H1 (cell line): ENCODE data around the gene SCART1. TPM values are rescaled to one million over a fixed set of nuclear protein-coding genes. Genes with fewer than 3 reads are reported as not detected.

ENCODE experiments used
- CTCF ChIA-PET: fragments of 300-600 bp; sonication (Branson Sonifier 250); formaldehyde crosslinking; loops from one replicate; lab custom pipeline; 2021; ENCODE audit not compliant: partially characterized antibody; lab: Charles Lee
- POLR2A ChIA-PET: fragments of 300-600 bp; sonication (Branson Sonifier 250); formaldehyde crosslinking; loops from one replicate; lab custom pipeline; 2021; ENCODE audit warnings: inconsistent platforms; ENCODE audit not compliant: partially characterized antibody; lab: Charles Lee
- DNase-seq, 2 experiments: peaks; one replicate each; pipeline versions ENCODE4 v3.0.0 to v3.0.0-alpha.2; 2010 to 2022; ENCODE audit warnings: low spot score in 2 of 2, low read depth in 1 of 2, mixed read lengths in 1 of 2
- FAIRE-seq: peaks from 2 replicates; lab custom pipeline; 2011; peaks lifted over from hg19 to GRCh38; lab: Jason Lieb, UNC
- H2AFZ ChIP-seq: 2 replicates; pipeline ENCODE4 v1.8.1; 2012; ENCODE audit warnings: low read length, inconsistent platforms
- H2AK5ac ChIP-seq: 2 replicates; pipeline ENCODE4 v1.6.1; 2013; ENCODE audit warnings: low read depth, low read length
- H2BK120ac ChIP-seq: replicated peaks from 2 replicates; pipeline ENCODE3; 2013; ENCODE audit warnings: low read depth, low read length, inconsistent platforms
- H2BK12ac ChIP-seq: 2 replicates; pipeline ENCODE4 v1.6.1; 2013; ENCODE audit warnings: low read depth, low read length
- H2BK15ac ChIP-seq: 2 replicates; pipeline ENCODE4 v1.6.1; 2013; ENCODE audit warnings: low read length
- H2BK20ac ChIP-seq: 2 replicates; pipeline ENCODE4 v1.6.1; 2013; ENCODE audit warnings: low read length
- H2BK5ac ChIP-seq: 2 replicates; pipeline ENCODE4 v1.6.1; 2013; ENCODE audit warnings: low read depth, low read length
- H3K14ac ChIP-seq: 2 replicates; pipeline ENCODE4 v1.6.1; 2013; ENCODE audit warnings: inconsistent platforms; ENCODE audit not compliant: insufficient read length
- H3K18ac ChIP-seq: 2 replicates; pipeline ENCODE4 v1.6.1; 2013; ENCODE audit warnings: low read length; ENCODE audit errors: extremely low read depth
- H3K23ac ChIP-seq: 2 replicates; pipeline ENCODE4 v1.6.1; 2013; ENCODE audit warnings: inconsistent platforms; ENCODE audit not compliant: insufficient read length
- H3K23me2 ChIP-seq: 2 replicates; pipeline ENCODE4 v1.6.1; 2013; ENCODE audit warnings: low read depth, low read length
- H3K27ac ChIP-seq: 2 replicates; pipeline ENCODE4 v1.6.1; 2011; ENCODE audit warnings: low read depth, low read length, inconsistent platforms
- H3K27me3 ChIP-seq, 4 experiments: replicated peaks in 1 of 4; 1 replicate in 1 of 4; 2 replicates in 3 of 4; pipeline versions ENCODE4 v1.6.1 to v1.8.1; 2011 to 2013; ENCODE audit warnings: low read length in 3 of 4, mild to moderate bottlenecking in 3 of 4, inconsistent platforms in 2 of 4, mixed read lengths in 2 of 4, moderate library complexity in 1 of 4; ENCODE audit not compliant: control insufficient read depth in 3 of 4, insufficient read depth in 3 of 4; ENCODE audit errors: extremely low read depth in 1 of 4
- H3K36me3 ChIP-seq, 4 experiments: 2 replicates each; pipeline versions ENCODE4 v1.6.1 to v1.8.1; 2011 to 2013; ENCODE audit warnings: mild to moderate bottlenecking in 4 of 4, low read length in 3 of 4, moderate library complexity in 2 of 4, control low read depth in 1 of 4, inconsistent platforms in 1 of 4; ENCODE audit not compliant: insufficient read depth in 4 of 4, control insufficient read depth in 2 of 4
- H3K4ac ChIP-seq: replicated peaks from 2 replicates; pipeline ENCODE3; 2013; ENCODE audit warnings: low read length, low read depth, mixed read lengths, inconsistent platforms; ENCODE audit not compliant: insufficient read length
- H3K4me1 ChIP-seq, 4 experiments: replicated peaks in 1 of 4; 1 replicate in 1 of 4; 2 replicates in 3 of 4; pipeline versions ENCODE4 v1.6.1 to v1.8.1; 2011 to 2013; ENCODE audit warnings: low read length in 3 of 4, inconsistent platforms in 2 of 4, mixed read lengths in 1 of 4; ENCODE audit not compliant: insufficient read depth in 4 of 4, control insufficient read depth in 3 of 4
- H3K4me2 ChIP-seq, 2 experiments: 2 replicates each; pipeline versions ENCODE4 v1.6.1 to v1.8.1; 2011 to 2013; ENCODE audit warnings: low read depth in 2 of 2, low read length in 2 of 2, control low read depth in 1 of 2, inconsistent platforms in 1 of 2, mild to moderate bottlenecking in 1 of 2; ENCODE audit not compliant: insufficient read depth in 1 of 2
- H3K4me3 ChIP-seq, 4 experiments: fragments of 200-600, 300-600 bp in 1 of 4; sonication (generic), shearing (Covaris generic), sonication (Bioruptor Twin) in 1 of 4; 2 replicates each; pipeline versions ENCODE4 v1.5.1 to v1.8.1; 2011 to 2016; ENCODE audit warnings: low read length in 4 of 4, low read depth in 3 of 4, control low read depth in 2 of 4, inconsistent platforms in 2 of 4, mild to moderate bottlenecking in 2 of 4, mixed read lengths in 1 of 4, moderate library complexity in 1 of 4; ENCODE audit not compliant: insufficient read depth in 2 of 4; ENCODE audit errors: extremely low read depth in 1 of 4
- H3K56ac ChIP-seq: replicated peaks from 2 replicates; pipeline ENCODE3; 2013; ENCODE audit warnings: low read depth, mild to moderate bottlenecking, mixed read lengths, low read length, inconsistent platforms; ENCODE audit not compliant: insufficient read length
- H3K79me1 ChIP-seq: 2 replicates; pipeline ENCODE4 v1.6.1; 2013; ENCODE audit warnings: low read depth, low read length, control low read depth
- H3K79me2 ChIP-seq, 2 experiments: 2 replicates each; pipeline versions ENCODE4 v1.6.1 to v1.8.1; 2012 to 2013; ENCODE audit warnings: low read length in 2 of 2, mild to moderate bottlenecking in 2 of 2, inconsistent platforms in 1 of 2; ENCODE audit not compliant: insufficient read depth in 2 of 2, control insufficient read depth in 1 of 2
- H3K9ac ChIP-seq, 4 experiments: replicated peaks in 1 of 4; 1 replicate in 1 of 4; 2 replicates in 3 of 4; pipeline versions ENCODE4 v1.6.1 to v1.8.1; 2011 to 2013; ENCODE audit warnings: low read depth in 3 of 4, low read length in 3 of 4, control low read depth in 2 of 4, mild to moderate bottlenecking in 2 of 4, moderate library complexity in 2 of 4, inconsistent platforms in 1 of 4; ENCODE audit errors: extremely low read depth in 1 of 4
- H3K9me3 ChIP-seq, 2 experiments: 2 replicates each; pipeline versions ENCODE4 v1.6.1 to v1.8.1; 2012 to 2013; ENCODE audit warnings: mild to moderate bottlenecking in 2 of 2, moderate library complexity in 2 of 2, control low read depth in 1 of 2, inconsistent platforms in 1 of 2, low read depth in 1 of 2, low read length in 1 of 2, mixed read lengths in 1 of 2; ENCODE audit not compliant: insufficient read depth in 2 of 2
- H4K20me1 ChIP-seq, 2 experiments: replicated peaks in 1 of 2; 2 replicates each; pipeline versions ENCODE3 to v1.8.1; 2011 to 2013; ENCODE audit warnings: inconsistent platforms in 2 of 2, low read length in 2 of 2, mild to moderate bottlenecking in 1 of 2; ENCODE audit not compliant: insufficient read depth in 2 of 2, control insufficient read depth in 1 of 2
- H4K5ac ChIP-seq: 2 replicates; pipeline ENCODE4 v1.6.1; 2013; ENCODE audit warnings: low read length, low read depth, mixed read lengths, inconsistent platforms; ENCODE audit not compliant: insufficient read length
- H4K8ac ChIP-seq: 2 replicates; pipeline ENCODE4 v1.8.0; 2013; ENCODE audit warnings: mild to moderate bottlenecking, moderate library complexity, low read length, inconsistent platforms; ENCODE audit not compliant: insufficient read depth; ENCODE audit errors: extremely low read depth
- H4K91ac ChIP-seq: replicated peaks from 2 replicates; pipeline ENCODE3; 2013; ENCODE audit warnings: low read length, mixed read lengths, inconsistent platforms; ENCODE audit not compliant: insufficient read length
- CTBP2 ChIP-seq: IDR thresholded peaks from 2 replicates; pipeline ENCODE4 v1.7.0; 2011; ENCODE audit warnings: borderline replicate concordance, mild to moderate bottlenecking, moderate library complexity, mixed read lengths, low read length; ENCODE audit not compliant: insufficient read depth, insufficient read length
- E2F6 ChIP-seq: IDR thresholded peaks from 2 replicates; pipeline ENCODE4 v1.6.1; 2012; ENCODE audit warnings: inconsistent platforms
- GABPA ChIP-seq: IDR thresholded peaks from 2 replicates; pipeline ENCODE4 v1.6.1; 2011; ENCODE audit warnings: mild to moderate bottlenecking, low read length, moderate library complexity, borderline replicate concordance; ENCODE audit not compliant: insufficient read depth
- JUN ChIP-seq: IDR thresholded peaks from 2 replicates; pipeline ENCODE4 v1.6.1; 2011; ENCODE audit warnings: low read depth, mild to moderate bottlenecking, improper control_type of control experiment, low read length
- KDM5A ChIP-seq: fragments of 200-600 bp; IDR thresholded peaks from 2 replicates; pipeline ENCODE4 v1.7.1; 2012; ENCODE audit warnings: mild to moderate bottlenecking, low read length, inconsistent platforms, mixed read lengths
- MAX ChIP-seq: IDR thresholded peaks from 2 replicates; pipeline ENCODE4 v1.6.1; 2012; ENCODE audit warnings: inconsistent platforms
- NANOG ChIP-seq: IDR thresholded peaks from 2 replicates; pipeline ENCODE4 v1.6.1; 2011; ENCODE audit warnings: low read length, low read depth, mild to moderate bottlenecking, inconsistent platforms; ENCODE audit not compliant: insufficient read depth, poor library complexity, severe bottlenecking
- RNF2 ChIP-seq: fragments of 200-900, 300-1000 bp; sonication (generic); IDR thresholded peaks from 2 replicates; pipeline ENCODE4 v1.7.1; 2016; ENCODE audit warnings: borderline replicate concordance, low read depth, mild to moderate bottlenecking, antibody characterized with exemption, low read length; ENCODE audit not compliant: poor library complexity, severe bottlenecking; ENCODE audit errors: missing control alignments
- SAP30 ChIP-seq: fragments of 300-600 bp; sonication (generic); IDR thresholded peaks from 2 replicates; pipeline ENCODE4 v1.7.1; 2012; ENCODE audit warnings: low read length, moderate library complexity, mild to moderate bottlenecking, inconsistent platforms; ENCODE audit not compliant: insufficient read depth, insufficient replicate concordance
- SIN3A ChIP-seq, 2 experiments: IDR thresholded peaks in 1 of 2; conservative IDR thresholded peaks in 1 of 2; 2 replicates each; pipeline ENCODE4 v1.6.1; 2011 to 2012; ENCODE audit warnings: low read length in 2 of 2, improper control_type of control experiment in 1 of 2, low read depth in 1 of 2, mild to moderate bottlenecking in 1 of 2
- TAF7 ChIP-seq: optimal IDR thresholded peaks from 2 replicates; pipeline ENCODE3; 2011; ENCODE audit warnings: low read depth, mild to moderate bottlenecking, inconsistent platforms, low read length, moderate library complexity, borderline replicate concordance
- TBP ChIP-seq: IDR thresholded peaks from 2 replicates; pipeline ENCODE4 v1.6.1; 2011; ENCODE audit warnings: low read depth, low read length, improper control_type of control experiment
- ZNF274 ChIP-seq: IDR thresholded peaks from 2 replicates; pipeline ENCODE4 v1.7.0; 2012; ENCODE audit warnings: low read length, borderline replicate concordance; ENCODE audit errors: extremely low read depth
- WGBS, 2 experiments: shearing (Covaris generic) in 1 of 2; methylation state at CpG; one replicate each; pipeline versions ENCODE4 v1.1.6 to v1.1.7; 2013 to 2015; ENCODE audit warnings: low lambda C conversion rate in 2 of 2, mixed read lengths in 2 of 2, inconsistent platforms in 1 of 2, low coverage in 1 of 2, missing lambda C conversion rate in 1 of 2; ENCODE audit not compliant: insufficient replicate concordance in 2 of 2, insufficient coverage in 1 of 2, insufficient read length in 1 of 2; ENCODE audit errors: extremely low coverage in 1 of 2, missing lambda C conversion rate in 1 of 2; 5-methylcytosine and 5-hydroxymethylcytosine counted together
- polyA plus RNA-seq, 7 experiments: library from polyadenylated mRNA; depleted of rRNA in 3 of 7; stranded (reverse) in 5 of 7; unstranded in 2 of 7; fragments of >200 nt in 5 of 7; fragments of 200-250 nt in 2 of 7; gene quantifications; 1 replicate in 5 of 7; 2 replicates in 1 of 7; 4 replicates in 1 of 7; pipeline versions ENCODE4 v1.2.1 to v1.2.3, GENCODE V29; 2011 to 2013; ENCODE audit warnings: missing spikeins in 2 of 7, mixed read lengths in 2 of 7
- total RNA-seq: library from RNA; stranded (reverse); fragmentation: NEBNext Ultra II Directional; extraction: Animal tissue kit (Norgen Biotek cat#: 25700); gene quantifications from 2 replicates; pipeline ENCODE4 v1.2.1, GENCODE V29; 2021

The SCART1 gene
- total and polyA plus RNA-seq, 2 of the 8 experiments (the other 6 are each of a cell fraction or from before 2014, with no cell fraction given): 0.14 to 0.19 TPM

GRCh38 chr10:133475425-133475734, 21.6 kb downstream of the SCART1 start:
- Histone ChIP-seq H2BK5ac (no peak overlapping the region), H4K5ac (no peak overlapping the region), H3K18ac (no peak overlapping the region), H2AK5ac (no peak overlapping the region), H3K27ac (no peak overlapping the region), H4K91ac (no peak overlapping the region), H2AFZ (no peak overlapping the region), H3K9me3 (peaks cover 45 to 68% of the 10 kb centered on the region in 2 experiments), H3K14ac (no peak overlapping the region), H3K56ac (no peak overlapping the region), H3K23me2 (no peaks in the 10 kb centered on the region), H3K79me1 (no peaks in the 10 kb centered on the region), H2BK15ac (no peak overlapping the region), H3K4ac (no peak overlapping the region), H3K23ac (no peak overlapping the region), H2BK120ac (no peak overlapping the region), H4K20me1 (no peaks in the 10 kb centered on the region), H2BK12ac (no peak overlapping the region), H3K9ac (no peak overlapping the region), H3K36me3 (no peaks in the 10 kb centered on the region), H3K27me3 (no peaks in the 10 kb centered on the region), H3K4me2 (no peak overlapping the region), H3K79me2 (no peaks in the 10 kb centered on the region), H3K4me1 (no peaks in the 10 kb centered on the region), H4K8ac (no peak overlapping the region), H2BK20ac (no peak overlapping the region), H3K4me3 (no peak overlapping the region)
- no peak for FAIRE-seq
- ChIA-PET POLR2A (no interaction called here), CTCF (no interaction called here)
- 78% methylated on average over 5 of the region's 5 CpGs; no CpG with 5 or more reads in 1 of the 2 experiments for whole genome bisulfite sequencing, 2 experiments
- DNase-seq: no peak
- no peak for TF ChIP-seq ZNF274
- no peak for TF ChIP-seq GABPA
- no peak for TF ChIP-seq TBP
- no peak for TF ChIP-seq TAF7
- TF ChIP-seq NANOG: no peak
- TF ChIP-seq CTBP2: no peak
- TF ChIP-seq MAX: no peak
- no peak for TF ChIP-seq RNF2
- TF ChIP-seq E2F6: no peak
- TF ChIP-seq SAP30: no peak
- no peak for TF ChIP-seq JUN
- no peak for TF ChIP-seq KDM5A
- no peak for TF ChIP-seq SIN3A (conservative IDR thresholded peaks at IDR 0.05 in 1 of 2, IDR thresholded peaks at IDR 0.05 in 1 of 2; ENCODE audit: low read depth in 1 of 2, low read length in 2 of 2)
